ENCODE data around the gene BBX. TPM values are rescaled to one million over a fixed set of nuclear protein-coding genes. Genes with fewer than 3 reads are reported as not detected.
"Not testable (repeated sequence)": the region's sequence is repeated elsewhere in the genome, so short reads cannot be mapped to it uniquely, and the experiment has no call there.

Gene BBX
- total RNA-seq, 1 donor from 2014 or later, result 62.3 TPM

DNA sequence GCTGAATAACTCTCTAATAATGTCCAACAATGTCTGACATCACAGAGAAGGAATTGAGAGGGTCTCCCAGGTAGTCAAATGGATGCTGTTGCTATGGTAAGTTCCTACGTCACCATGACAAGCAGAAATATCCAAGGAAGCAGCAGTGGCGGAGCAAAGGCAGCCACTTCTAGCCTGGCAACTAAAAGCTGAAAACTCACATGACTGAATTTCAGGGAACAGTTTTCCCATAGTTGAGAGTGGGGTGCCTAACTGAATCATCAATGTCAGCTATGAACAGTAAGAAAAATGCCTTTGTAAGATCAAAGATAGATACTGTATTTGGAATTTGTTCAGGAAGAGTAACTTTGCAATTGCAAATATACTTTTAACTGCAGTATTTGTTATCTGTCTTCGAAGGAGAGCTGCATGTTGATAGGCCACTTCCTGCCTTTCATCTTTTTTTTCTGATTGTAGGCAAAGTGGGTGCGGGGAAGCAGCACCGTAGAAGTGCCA, 161.7 kb downstream of the BBX start:
- ATAC-seq, result no peak
- no peak for DNase-seq
- TF ChIP-seq, protein P1, sequence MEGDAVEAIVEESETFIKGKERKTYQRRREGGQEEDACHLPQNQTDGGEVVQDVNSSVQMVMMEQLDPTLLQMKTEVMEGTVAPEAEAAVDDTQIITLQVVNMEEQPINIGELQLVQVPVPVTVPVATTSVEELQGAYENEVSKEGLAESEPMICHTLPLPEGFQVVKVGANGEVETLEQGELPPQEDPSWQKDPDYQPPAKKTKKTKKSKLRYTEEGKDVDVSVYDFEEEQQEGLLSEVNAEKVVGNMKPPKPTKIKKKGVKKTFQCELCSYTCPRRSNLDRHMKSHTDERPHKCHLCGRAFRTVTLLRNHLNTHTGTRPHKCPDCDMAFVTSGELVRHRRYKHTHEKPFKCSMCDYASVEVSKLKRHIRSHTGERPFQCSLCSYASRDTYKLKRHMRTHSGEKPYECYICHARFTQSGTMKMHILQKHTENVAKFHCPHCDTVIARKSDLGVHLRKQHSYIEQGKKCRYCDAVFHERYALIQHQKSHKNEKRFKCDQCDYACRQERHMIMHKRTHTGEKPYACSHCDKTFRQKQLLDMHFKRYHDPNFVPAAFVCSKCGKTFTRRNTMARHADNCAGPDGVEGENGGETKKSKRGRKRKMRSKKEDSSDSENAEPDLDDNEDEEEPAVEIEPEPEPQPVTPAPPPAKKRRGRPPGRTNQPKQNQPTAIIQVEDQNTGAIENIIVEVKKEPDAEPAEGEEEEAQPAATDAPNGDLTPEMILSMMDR (IDR thresholded peaks at IDR 0.05), result no peak
- no peak overlapping the region for H3K4me3 ChIP-seq
- peaks cover 22% of the 10 kb centered on the region for H3K4me1 ChIP-seq
- intact Hi-C loops (cut with DNase I), result loop anchor here (10.0 kb wide), 1 partner anchor 60 kb away; no protein-coding TSS in a partner anchor
- no peak overlapping the region for H3K27ac ChIP-seq
- H3K9me3 ChIP-seq, result no peaks in the 10 kb centered on the region
- no peaks in the 10 kb centered on the region for H3K36me3 ChIP-seq
- no peaks in the 10 kb centered on the region for H3K27me3 ChIP-seq

GRCh38 chr3:107685383-107685782, 162.6 kb downstream of the BBX start:
- H3K27ac ChIP-seq, result no peak overlapping the region
- no peaks in the 10 kb centered on the region for H3K27me3 ChIP-seq
- no peak overlapping the region for H3K4me3 ChIP-seq
- H3K9me3 ChIP-seq, result no peaks in the 10 kb centered on the region
- TF ChIP-seq, protein P1 (IDR thresholded peaks at IDR 0.05), result no peak
- ATAC-seq (no peak), DNase-seq (no peak)
- intact Hi-C loops (cut with DNase I), result loop anchor here (10.0 kb wide), 1 partner anchor 59 kb away; no protein-coding TSS in a partner anchor
- H3K4me1 ChIP-seq, result peaks cover 17% of the 10 kb centered on the region
- no peaks in the 10 kb centered on the region for H3K36me3 ChIP-seq

- peaks cover 13% of the 10 kb centered on the region for H3K4me1 ChIP-seq
- no peaks in the 10 kb centered on the region for H3K9me3 ChIP-seq
- TF ChIP-seq, protein P1 (IDR thresholded peaks at IDR 0.05), result no peak
- ATAC-seq (no peak), DNase-seq (no peak)
- no peaks in the 10 kb centered on the region for H3K36me3 ChIP-seq
- intact Hi-C loops (cut with DNase I), result loop anchor here (10.0 kb wide), 1 partner anchor 58 kb away; no protein-coding TSS in a partner anchor
- no peak overlapping the region for H3K27ac ChIP-seq
- H3K27me3 ChIP-seq, result no peaks in the 10 kb centered on the region
- H3K4me3 ChIP-seq, result no peak overlapping the region
These were observed 164.4 kb downstream of the BBX start for GRCh38 chr3:107687056-107687581.

DNA sequence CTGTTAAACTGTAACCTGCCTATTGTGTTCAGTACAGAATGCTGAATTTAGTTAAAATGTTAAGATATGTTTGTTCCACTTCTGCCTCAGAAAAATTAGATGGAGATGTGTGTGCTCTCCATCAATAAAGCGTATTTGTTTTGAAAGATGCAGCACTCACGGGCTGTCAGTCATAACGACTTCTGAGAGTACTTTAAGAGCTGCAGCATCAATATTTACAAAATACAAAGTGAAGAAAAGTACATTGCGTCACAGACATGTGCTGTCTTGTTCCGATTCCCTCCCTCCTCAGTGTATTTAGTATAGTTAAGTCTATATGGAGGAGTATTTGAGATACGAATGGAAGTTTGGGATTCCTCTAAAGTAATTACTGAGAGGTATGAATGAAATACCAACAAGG, 166.6 kb downstream of the BBX start:
- Histone ChIP-seq H3K27ac (no peak overlapping the region), H3K4me1 (peaks cover 12% of the 10 kb centered on the region), H3K9me3 (no peaks in the 10 kb centered on the region), H3K4me3 (no peak overlapping the region), H3K36me3 (no peaks in the 10 kb centered on the region), H3K27me3 (no peaks in the 10 kb centered on the region)
- TF ChIP-seq, protein P1 (IDR thresholded peaks at IDR 0.05), result no peak
- no peak for ATAC-seq
- intact Hi-C loops (cut with DNase I), result loop anchor here (10.0 kb wide), 1 partner anchor 55 kb away; no protein-coding TSS in a partner anchor
- DNase-seq, result no peak

DNA sequence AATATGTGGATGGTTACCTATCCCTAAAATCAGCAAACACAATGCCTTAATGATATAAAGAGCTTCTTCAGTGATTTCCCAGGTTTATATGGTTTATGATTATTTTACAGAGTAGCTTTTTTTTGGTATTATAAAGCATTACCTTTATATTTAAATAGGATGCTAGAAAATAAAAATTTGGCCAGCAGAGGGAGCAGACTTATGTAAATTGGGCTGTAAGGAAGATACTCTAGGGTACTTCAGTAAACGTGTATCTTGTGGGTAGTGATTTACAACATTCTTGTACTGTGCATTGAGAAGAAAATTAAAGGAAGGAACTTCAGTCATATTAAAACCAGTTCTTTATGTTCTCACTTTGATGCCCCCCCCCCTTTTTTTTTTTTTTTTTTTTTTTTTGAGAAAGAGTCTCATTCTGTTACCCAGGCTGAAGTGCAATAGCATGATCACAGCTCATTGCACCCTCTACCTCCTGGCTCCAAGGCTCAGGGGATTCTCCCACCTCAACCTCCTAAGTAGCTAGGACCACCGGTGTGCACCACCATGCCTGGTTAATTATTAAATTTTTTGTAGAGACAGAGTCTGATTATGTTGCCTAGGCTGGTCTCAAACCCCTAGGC, 167.9 kb downstream of the BBX start:
- TF ChIP-seq, protein P1 (IDR thresholded peaks at IDR 0.05), result peak; percentile 54
- ATAC-seq, result peak; percentile 66
- no peaks in the 10 kb centered on the region for H3K36me3 ChIP-seq
- no peak overlapping the region for H3K27ac ChIP-seq
- H3K27me3 ChIP-seq, result no peaks in the 10 kb centered on the region
- no peaks in the 10 kb centered on the region for H3K9me3 ChIP-seq
- peaks cover 4% of the 10 kb centered on the region for H3K4me1 ChIP-seq
- H3K4me3 ChIP-seq, result no peak overlapping the region
- DNase-seq, result no peak
- intact Hi-C loops (cut with DNase I), result no loop called here

DNA sequence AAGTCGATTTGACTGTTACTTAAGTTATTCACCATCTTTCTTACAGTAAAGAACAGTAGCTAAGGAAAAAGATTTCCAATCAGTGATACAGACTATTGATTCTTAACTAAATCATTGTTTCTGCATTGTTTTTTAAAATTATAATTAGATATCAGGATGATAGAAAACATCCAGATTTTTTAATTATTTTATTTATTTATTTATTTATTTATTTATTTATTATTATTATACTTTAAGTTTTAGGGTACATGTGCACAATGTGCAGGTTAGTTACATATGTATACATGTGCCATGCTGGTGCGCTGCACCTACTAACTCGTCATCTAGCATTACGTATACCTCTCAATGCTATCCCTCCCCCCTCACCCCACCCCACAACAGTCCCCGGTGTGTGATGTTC, 169.2 kb downstream of the BBX start:
- ATAC-seq; H3K27me3 ChIP-seq; H3K9me3 ChIP-seq; H3K4me1 ChIP-seq; DNase-seq; H3K36me3 ChIP-seq; H3K4me3 ChIP-seq; intact Hi-C loops (cut with DNase I); H3K27ac ChIP-seq: not testable (repeated sequence)

DNA sequence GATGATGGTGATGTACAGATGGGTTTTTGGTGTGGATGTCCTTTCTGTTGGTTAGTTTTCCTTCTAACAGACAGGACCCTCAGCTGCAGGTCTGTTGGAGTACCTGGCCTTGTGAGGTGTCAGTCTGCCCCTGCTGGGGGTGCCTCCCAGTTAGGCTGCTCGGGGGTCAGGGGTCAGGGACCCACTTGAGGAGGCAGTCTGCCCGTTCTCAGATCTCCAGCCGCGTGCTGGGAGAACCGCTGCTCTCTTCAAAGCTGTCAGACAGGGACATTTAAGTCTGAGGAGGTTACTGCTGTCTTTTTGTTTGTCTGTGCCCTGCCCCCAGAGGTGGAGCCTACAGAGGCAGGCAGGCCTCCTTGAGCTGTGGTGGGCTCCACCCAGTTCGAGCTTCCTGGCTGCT, 174.6 kb downstream of the BBX start:
- H3K36me3 ChIP-seq; H3K4me1 ChIP-seq; H3K27ac ChIP-seq; H3K4me3 ChIP-seq; DNase-seq; H3K27me3 ChIP-seq; ATAC-seq; H3K9me3 ChIP-seq; intact Hi-C loops (cut with DNase I): not testable (repeated sequence)

GRCh38 chr3:107697855-107698254, 175.1 kb downstream of the BBX start:
- H3K9me3 ChIP-seq; H3K4me1 ChIP-seq; intact Hi-C loops (cut with DNase I); ATAC-seq; H3K27me3 ChIP-seq; DNase-seq; H3K36me3 ChIP-seq; H3K27ac ChIP-seq: not testable (repeated sequence)
- peak overlapping the region; percentile 29 for H3K4me3 ChIP-seq
